ENCODE measurements around the gene SDR39U1.

DNA sequence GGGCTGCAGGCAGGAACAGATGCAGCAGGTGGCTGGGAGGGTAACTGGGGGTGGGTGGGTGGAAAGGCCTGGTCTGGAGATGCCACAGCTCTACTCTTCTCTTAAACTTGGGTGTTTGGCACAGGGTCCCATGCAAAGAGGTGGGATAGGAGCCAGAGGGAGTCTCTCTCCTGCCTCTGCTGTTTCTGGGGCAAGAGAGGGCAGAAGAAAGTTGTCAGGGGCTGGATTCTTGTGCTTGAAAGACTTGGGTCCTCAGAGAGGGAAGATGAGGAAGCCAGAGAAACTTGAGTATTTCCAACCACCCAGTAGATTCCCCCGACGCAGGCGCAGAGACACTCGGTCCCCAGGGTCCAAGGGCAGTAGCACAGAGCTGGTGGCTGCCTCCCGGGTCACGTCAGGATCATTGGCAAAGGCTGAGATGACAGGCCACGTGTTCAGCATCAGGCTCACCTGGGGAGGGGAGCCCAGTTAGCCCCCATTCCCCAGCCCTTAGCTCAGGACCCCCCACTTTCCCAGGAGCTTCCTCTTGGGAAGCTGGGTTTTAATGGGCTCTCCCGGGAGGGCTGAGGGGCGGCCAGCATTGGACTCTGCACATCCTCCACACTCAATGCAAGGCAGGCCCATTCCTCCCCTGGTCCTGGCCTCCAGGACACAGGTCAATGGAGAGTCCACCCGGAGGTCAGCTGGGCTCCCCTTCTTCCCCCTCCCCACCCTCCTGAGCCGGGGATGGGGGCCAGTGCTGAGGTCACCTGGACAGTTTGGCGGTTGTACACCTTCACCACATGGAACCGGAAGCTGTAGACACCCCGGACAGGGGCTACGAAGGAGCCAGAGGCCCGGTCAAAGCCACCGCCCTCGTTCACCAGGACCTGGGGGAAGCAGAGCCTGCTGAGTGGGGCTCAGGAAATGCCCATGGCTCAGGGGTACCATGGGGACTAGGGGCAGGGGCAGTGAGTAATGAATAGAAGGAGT is 14.8 kb downstream of the SDR39U1 start:
- TF ChIP-seq, protein P1, sequence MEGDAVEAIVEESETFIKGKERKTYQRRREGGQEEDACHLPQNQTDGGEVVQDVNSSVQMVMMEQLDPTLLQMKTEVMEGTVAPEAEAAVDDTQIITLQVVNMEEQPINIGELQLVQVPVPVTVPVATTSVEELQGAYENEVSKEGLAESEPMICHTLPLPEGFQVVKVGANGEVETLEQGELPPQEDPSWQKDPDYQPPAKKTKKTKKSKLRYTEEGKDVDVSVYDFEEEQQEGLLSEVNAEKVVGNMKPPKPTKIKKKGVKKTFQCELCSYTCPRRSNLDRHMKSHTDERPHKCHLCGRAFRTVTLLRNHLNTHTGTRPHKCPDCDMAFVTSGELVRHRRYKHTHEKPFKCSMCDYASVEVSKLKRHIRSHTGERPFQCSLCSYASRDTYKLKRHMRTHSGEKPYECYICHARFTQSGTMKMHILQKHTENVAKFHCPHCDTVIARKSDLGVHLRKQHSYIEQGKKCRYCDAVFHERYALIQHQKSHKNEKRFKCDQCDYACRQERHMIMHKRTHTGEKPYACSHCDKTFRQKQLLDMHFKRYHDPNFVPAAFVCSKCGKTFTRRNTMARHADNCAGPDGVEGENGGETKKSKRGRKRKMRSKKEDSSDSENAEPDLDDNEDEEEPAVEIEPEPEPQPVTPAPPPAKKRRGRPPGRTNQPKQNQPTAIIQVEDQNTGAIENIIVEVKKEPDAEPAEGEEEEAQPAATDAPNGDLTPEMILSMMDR (IDR thresholded peaks at IDR 0.05 in 4 of 5, conservative IDR thresholded peaks at IDR 0.05 in 1 of 5): no peak
- no peak for TF ChIP-seq POLR2A (IDR thresholded peaks at IDR 0.05)
